Measurements from ENCODE around the gene FAM161A. TPM values are rescaled to one million over a fixed set of nuclear protein-coding genes. Genes with fewer than 3 reads are reported as not detected.
A peak's percentile ranks its signal among the peaks of the same experiment; 100 is the strongest.

The FAM161A gene
- polyA plus RNA-seq, 6 donors from 2014 or later = 0.95 to 1.9 (median 1.7) TPM

DNA sequence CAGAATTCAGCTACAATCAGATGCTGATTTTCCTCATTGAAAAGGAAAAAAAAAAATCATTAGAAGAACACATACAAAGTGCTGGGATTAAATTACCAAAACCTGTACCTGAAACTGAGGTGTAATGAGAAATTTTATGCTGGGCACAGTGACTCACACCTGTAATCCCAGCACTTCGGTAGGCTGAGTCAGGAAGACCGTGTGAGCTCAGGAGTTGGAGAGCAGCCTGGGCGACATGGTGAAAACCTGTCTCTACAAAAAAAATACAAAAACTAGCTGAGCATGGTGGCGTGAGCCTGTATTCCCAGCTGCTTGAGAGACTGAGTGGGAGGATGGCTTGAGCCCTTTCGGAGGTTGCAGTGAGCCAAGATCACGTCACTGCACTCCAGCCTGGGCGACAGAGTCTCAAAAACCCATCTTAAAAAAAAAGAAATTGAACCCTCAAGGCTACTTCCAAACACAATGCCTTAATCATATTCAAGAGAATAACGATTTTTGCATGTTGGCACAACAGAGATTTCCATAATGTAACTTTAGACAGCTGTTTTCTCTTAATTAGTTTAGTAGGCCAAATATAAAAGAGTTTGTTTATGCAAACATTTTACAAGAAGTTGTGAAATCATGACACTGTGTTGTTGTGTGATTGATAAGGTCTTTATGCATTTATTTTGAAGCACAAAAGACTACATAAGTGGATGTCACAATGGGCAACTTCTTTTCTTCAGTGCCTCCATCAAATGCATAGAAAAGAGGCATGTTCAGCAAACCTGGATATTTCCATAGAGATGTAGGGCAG is 63.9 kb downstream of the FAM161A start:
- Mint-ChIP-seq H3K4me3 (no peak overlapping the region), H3K36me3 (no peaks in the 10 kb centered on the region), H3K4me1 (peaks cover 4 to 12% (median 10%) of the 10 kb centered on the region in 3 donors), H3K9me3 (no peaks in the 10 kb centered on the region), H3K27ac (peak overlapping the region in 1 of 6 donors; percentile 54), H3K27me3 (peaks cover 7 to 28% (median 17%) of the 10 kb centered on the region in 3 donors)
- no peak for ATAC-seq (ENCODE audit: low read depth in 2 of 2)
- DNase-seq = no peak

DNA sequence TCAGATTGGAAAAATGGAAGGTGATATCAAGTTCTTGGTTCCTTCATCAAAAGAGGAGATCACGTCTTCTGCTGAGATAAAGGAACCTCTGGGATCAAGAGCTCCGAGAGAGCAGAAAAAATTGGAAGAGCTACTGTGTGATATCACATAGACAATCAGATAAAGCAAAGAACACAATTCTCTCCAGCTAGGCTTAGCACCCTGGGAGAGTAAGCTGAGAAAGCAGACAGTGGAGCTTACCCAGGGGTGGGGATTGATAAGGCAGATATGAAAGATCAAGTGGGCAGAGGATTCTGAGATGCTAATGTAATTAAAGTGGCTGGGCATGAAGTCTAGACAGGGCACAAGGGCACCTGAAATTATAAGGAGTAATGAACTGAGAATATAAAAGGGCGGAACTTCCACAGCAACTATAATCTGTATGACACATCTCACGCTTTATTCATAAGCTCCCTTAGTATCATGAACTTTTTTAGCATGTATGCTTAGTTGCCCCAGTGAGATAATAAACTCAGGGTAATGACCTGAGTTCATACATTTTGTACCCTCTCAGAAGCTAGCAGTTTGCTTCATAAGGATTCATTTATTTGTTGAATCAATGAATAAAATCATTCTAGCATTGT is 65.8 kb downstream of the FAM161A start:
- ATAC-seq (ENCODE audit: low read depth in 2 of 2) = no peak
- H3K9me3 Mint-ChIP-seq = no peaks in the 10 kb centered on the region
- DNase-seq = no peak
- H3K36me3 Mint-ChIP-seq = no peaks in the 10 kb centered on the region
- H3K27ac Mint-ChIP-seq = peak overlapping the region in 1 of 6 donors; percentile 81
- peaks cover 0 to 2% (median 0%) of the 10 kb centered on the region in 3 donors for H3K4me1 Mint-ChIP-seq
- H3K27me3 Mint-ChIP-seq = peaks cover 4 to 21% (median 16%) of the 10 kb centered on the region in 3 donors
- H3K4me3 Mint-ChIP-seq = no peak overlapping the region

DNA sequence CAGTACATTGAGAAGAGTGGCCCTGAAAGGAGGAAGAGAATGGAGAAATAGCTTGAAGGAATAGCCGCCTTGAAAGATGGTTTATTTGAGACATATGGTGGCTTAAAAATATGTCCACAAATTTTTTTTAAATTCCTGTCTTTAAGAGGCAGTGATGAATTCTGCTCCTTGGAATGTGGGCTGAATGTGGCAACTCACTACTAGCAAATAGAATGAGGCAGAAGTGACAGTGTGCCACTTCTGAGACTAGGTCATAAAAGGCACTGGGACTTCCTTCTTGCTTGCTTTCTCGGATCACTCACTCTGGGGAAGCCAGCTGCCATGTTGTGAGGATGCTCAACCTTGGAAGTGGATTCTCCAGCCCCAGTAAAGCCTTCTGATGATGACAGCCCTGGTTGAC is 67.0 kb downstream of the FAM161A start:
- no peaks in the 10 kb centered on the region for H3K9me3 Mint-ChIP-seq
- H3K27ac Mint-ChIP-seq = peak overlapping the region in 1 of 6 donors; percentile 72
- no peaks in the 10 kb centered on the region for H3K4me1 Mint-ChIP-seq
- peaks cover 4 to 29% (median 19%) of the 10 kb centered on the region in 3 donors for H3K27me3 Mint-ChIP-seq
- no peak for DNase-seq
- H3K36me3 Mint-ChIP-seq = no peaks in the 10 kb centered on the region
- ATAC-seq (ENCODE audit: low read depth in 2 of 2) = no peak
- H3K4me3 Mint-ChIP-seq = no peak overlapping the region

DNA sequence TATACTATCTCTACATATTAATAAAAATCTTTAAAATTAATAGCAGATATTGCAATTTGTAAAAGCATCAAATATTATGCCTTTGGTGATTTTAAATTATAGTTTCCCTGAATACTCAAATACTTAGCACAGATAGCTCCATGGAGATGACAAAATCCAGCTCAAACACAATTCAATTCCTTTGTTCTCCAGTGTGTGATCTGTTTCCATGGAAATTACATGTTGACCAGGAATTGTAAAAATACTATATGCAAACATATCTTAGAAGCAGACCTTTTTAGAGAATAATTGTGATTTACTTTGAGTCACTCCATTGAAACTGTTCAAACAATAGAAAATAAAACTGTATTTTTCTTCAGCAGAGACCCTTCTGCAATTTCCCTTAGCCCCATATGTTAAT is 68.3 kb downstream of the FAM161A start:
- DNase-seq (no peak), ATAC-seq (ENCODE audit: low read depth in 2 of 2) (no peak)
- Mint-ChIP-seq H3K4me3 (no peak overlapping the region), H3K9me3 (peaks cover 4 to 6% (median 5%) of the 10 kb centered on the region in 7 donors), H3K36me3 (peaks cover 0 to 7% of the 10 kb centered on the region in 2 donors), H3K4me1 (no peaks in the 10 kb centered on the region), H3K27me3 (peaks cover 4 to 38% (median 27%) of the 10 kb centered on the region in 3 donors), H3K27ac (no peak overlapping the region)

DNA sequence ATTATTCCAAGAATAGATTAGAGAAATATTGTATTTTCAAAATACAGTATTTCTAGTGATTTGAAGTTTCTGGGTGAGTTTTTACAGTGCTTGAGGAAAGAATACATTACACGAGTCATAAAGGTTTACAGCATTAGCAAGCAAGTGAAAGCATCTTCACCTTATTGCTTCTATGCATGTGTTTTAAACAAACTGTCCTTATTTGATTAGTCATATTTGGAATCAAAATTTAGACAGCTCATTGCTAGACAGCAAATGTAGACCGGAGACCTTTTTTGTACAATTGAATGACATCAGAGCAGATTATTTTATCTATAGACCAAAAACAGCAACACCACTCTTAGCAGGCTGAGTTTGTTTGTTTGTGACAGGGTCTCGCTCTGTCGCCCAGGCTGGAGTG is 69.2 kb downstream of the FAM161A start:
- Mint-ChIP-seq H3K9me3 (peaks cover 4 to 11% (median 8%) of the 10 kb centered on the region in 7 donors), H3K4me1 (no peaks in the 10 kb centered on the region), H3K27me3 (peaks cover 4 to 41% (median 31%) of the 10 kb centered on the region in 3 donors), H3K36me3 (peaks cover 0 to 10% of the 10 kb centered on the region in 2 donors), H3K4me3 (no peak overlapping the region), H3K27ac (no peak overlapping the region)
- DNase-seq (no peak), ATAC-seq (ENCODE audit: low read depth in 2 of 2) (no peak)

DNA sequence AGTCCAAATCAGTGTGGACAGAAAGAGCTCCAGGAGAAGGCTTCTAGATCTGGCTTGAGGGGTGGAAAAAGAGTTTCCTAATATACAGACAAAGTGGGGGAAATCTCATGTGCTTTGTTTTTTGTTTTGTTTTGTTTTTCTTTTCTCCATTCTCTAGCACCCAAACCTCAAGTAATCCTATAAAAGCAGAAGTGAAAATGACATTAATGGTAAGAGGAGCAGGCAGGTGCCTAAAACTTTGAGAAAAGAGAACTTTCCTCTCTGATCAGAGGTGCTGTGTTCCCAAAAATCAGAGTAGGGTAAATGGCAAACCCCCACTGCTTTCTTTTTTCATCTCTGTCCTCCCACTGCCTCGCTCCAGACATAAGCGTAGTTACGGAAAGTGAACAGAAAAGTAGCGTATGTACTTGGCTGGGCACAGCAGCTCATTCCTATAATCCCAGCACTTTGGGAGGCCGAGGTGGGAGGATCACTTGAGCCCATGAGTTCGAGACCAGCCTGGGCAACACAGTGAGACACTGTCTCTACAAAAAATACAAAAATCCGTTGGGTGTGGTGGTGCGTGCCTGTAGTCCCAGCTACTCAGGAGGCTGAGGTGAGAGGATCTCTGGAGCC is 77.8 kb downstream of the FAM161A start:
- DNase-seq (peak; percentile 61), ATAC-seq (ENCODE audit: low read depth in 2 of 2) (peak; percentile 94 to 96)
- H3K36me3 Mint-ChIP-seq = peaks cover 0 to 8% of the 10 kb centered on the region in 2 donors
- H3K4me1 Mint-ChIP-seq = peaks cover 14 to 26% (median 15%) of the 10 kb centered on the region in 3 donors
- peak overlapping the region; percentile 64 to 92 (median 86) for H3K27ac Mint-ChIP-seq
- H3K4me3 Mint-ChIP-seq = peak overlapping the region in 7 of 8 donors; percentile 28 to 66 (median 44)
- H3K27me3 Mint-ChIP-seq = peaks cover 0 to 11% (median 8%) of the 10 kb centered on the region in 3 donors
- H3K9me3 Mint-ChIP-seq = peaks cover 4 to 10% (median 9%) of the 10 kb centered on the region in 7 donors

Other genes with a start within 250 kb of the FAM161A start
- 100 to 1,000 TPM in 5 of 6 donors, 10 to 100 TPM in 1; 89.8 to 142 (median 115) TPM for gene CCT4, start 34.6 kb upstream of the FAM161A start, polyA plus RNA-seq (ENCODE audit: low read depth in 6 of 6)
- 10 to 100 TPM; 49.3 to 66.0 (median 59.3) TPM for gene COMMD1, start 51.6 kb upstream of the FAM161A start, polyA plus RNA-seq (ENCODE audit: low read depth in 6 of 6)

All from naive B cell (primary cell).